Karpas-422 (cell line): ENCODE results near the gene TCEAL4. TPM values are rescaled to one million over a fixed set of nuclear protein-coding genes. Genes with fewer than 3 reads are reported as not detected.

Experiments
- DNase-seq: peaks from one replicate; pipeline ENCODE4 v3.0.0-alpha.2; 2015
- H2AFZ ChIP-seq: fragments of 200-600 bp; sonication (generic); 2 replicates; pipeline ENCODE4 v1.6.1; 2014; ENCODE audit warnings: antibody characterized with exemption, low read length, mixed read lengths
- H3K27ac ChIP-seq: fragments of 200-600 bp; sonication (generic); 2 replicates; pipeline ENCODE4 v1.5.1; 2014; ENCODE audit warnings: mild to moderate bottlenecking, low read length, moderate library complexity
- H3K27me3 ChIP-seq: fragments of 200-600 bp; sonication (generic); 2 replicates; pipeline ENCODE4 v1.6.1; 2014; ENCODE audit warnings: low read length, mixed read lengths
- H3K36me3 ChIP-seq: fragments of 200-600 bp; sonication (generic); 2 replicates; pipeline ENCODE4 v1.6.1; 2014; ENCODE audit warnings: low read length, mixed read lengths; ENCODE audit not compliant: insufficient read depth
- H3K4me1 ChIP-seq: fragments of 200-600 bp; sonication (generic); 2 replicates; pipeline ENCODE4 v1.6.1; 2014; ENCODE audit warnings: mild to moderate bottlenecking, low read length, mixed read lengths
- H3K4me2 ChIP-seq: fragments of 200-600 bp; sonication (generic); 2 replicates; pipeline ENCODE4 v1.6.1; 2014; ENCODE audit warnings: low read length, low read depth, mild to moderate bottlenecking; ENCODE audit not compliant: poor library complexity, severe bottlenecking
- H3K4me3 ChIP-seq: fragments of 200-600 bp; sonication (generic); 2 replicates; pipeline ENCODE4 v1.5.1; 2014; ENCODE audit warnings: mild to moderate bottlenecking, antibody characterized with exemption, low read length, mixed read lengths
- H3K79me2 ChIP-seq: fragments of 200-600 bp; sonication (generic); 2 replicates; pipeline ENCODE4 v1.6.1; 2014; ENCODE audit warnings: mild to moderate bottlenecking, low read length, mixed read lengths
- H3K9ac ChIP-seq: fragments of 200-600 bp; sonication (generic); 2 replicates; pipeline ENCODE4 v1.6.0; 2014; ENCODE audit warnings: low read length
- H3K9me2 ChIP-seq: fragments of 200-600 bp; sonication (generic), shearing (Covaris generic); replicated peaks from 2 replicates; pipeline ENCODE4 v1.6.0; 2014; ENCODE audit warnings: mild to moderate bottlenecking, low read length, moderate library complexity; ENCODE audit not compliant: insufficient read depth
- H3K9me3 ChIP-seq: fragments of 300-700, 200-600 bp; sonication (generic); 2 replicates; pipeline ENCODE4 v1.6.1; 2014; ENCODE audit warnings: low read length, mixed read lengths
- H4K20me1 ChIP-seq: fragments of 200-600 bp; sonication (generic); 2 replicates; pipeline ENCODE4 v1.6.1; 2014; ENCODE audit warnings: mild to moderate bottlenecking, antibody characterized with exemption, low read length, low read depth; ENCODE audit not compliant: insufficient read depth
- total RNA-seq: library from RNA; depleted of rRNA; stranded (reverse); fragments of >200 nt; shearing (Covaris generic); gene quantifications from 2 replicates; pipeline ENCODE4 v1.2.3, GENCODE V29; 2014; ENCODE audit warnings: low replicate concordance

The TCEAL4 gene
- total RNA-seq, 1 experiment from 2014 or later, result 19.8 TPM

- no peaks in the 10 kb centered on the region for H3K79me2 ChIP-seq
- no peaks in the 10 kb centered on the region for H3K36me3 ChIP-seq
- H4K20me1 ChIP-seq, result no peaks in the 10 kb centered on the region
- H3K9me3 ChIP-seq, result no peaks in the 10 kb centered on the region
- no peak within 1 kb of the TSS for H3K27ac ChIP-seq
- peak within 1 kb of the TSS; percentile 70 for H3K4me3 ChIP-seq
- no peaks in the 10 kb centered on the region for H3K27me3 ChIP-seq
- peak within 1 kb of the TSS; percentile 67 for H3K9ac ChIP-seq
- H3K9me2 ChIP-seq, result no peaks in the 10 kb centered on the region
- H3K4me2 ChIP-seq, result peak within 1 kb of the TSS; percentile 70
- H3K4me1 ChIP-seq, result peaks cover 4% of the 10 kb centered on the region; the same call in 1 of the 2 replicates
- no peak for DNase-seq
- H2AFZ ChIP-seq, result peak within 1 kb of the TSS; percentile 86
Observed at GRCh38 chrX:103607364-103608305, 22.3 kb downstream of the TCEAL4 start, which contains the start of gene TCEAL3. TCEAL3 (plus strand) TSS chrX:103607963; CDS start chrX:103609065, 1,102 bp downstream.

DNA sequence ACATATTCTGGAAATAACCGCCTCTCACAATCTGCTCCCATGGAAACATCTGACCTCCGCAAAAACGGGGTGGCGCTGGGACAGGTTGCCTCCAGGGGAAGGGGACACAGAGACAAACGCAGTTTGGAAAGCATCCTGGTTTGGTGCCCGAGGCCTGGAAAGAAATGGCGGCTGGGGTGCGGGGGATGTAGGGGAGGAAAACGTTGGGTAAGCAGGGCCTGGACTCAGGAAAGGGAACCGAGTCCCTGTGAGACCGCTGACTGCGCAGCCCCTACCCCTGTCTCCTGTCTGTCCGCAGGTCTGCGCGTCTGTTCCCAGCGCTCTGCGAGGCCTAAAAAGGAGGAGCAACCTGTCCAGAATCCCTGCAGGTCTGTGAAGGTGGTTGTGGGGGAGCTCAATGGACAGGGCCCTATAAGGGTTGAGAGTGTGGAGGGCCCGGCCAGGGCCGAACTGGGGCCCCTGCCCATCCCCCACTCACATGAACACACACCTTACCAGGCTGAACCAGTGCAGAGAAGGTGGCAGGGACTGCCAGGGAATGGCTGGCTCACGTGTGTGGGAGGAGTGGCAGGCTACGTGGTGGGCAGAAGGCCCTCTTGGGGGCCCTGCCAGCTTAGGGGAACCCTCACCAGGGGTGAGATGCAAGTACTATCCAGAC is 23.1 kb downstream of the TCEAL4 start:
- Histone ChIP-seq H3K9ac (peak overlapping the region; percentile 67), H3K4me3 (peak overlapping the region; percentile 70), H3K9me2 (no peaks in the 10 kb centered on the region), H3K79me2 (no peaks in the 10 kb centered on the region), H3K27ac (no peak overlapping the region), H3K4me1 (peaks cover 8% of the 10 kb centered on the region), H3K36me3 (no peaks in the 10 kb centered on the region), H3K4me2 (peak overlapping the region; percentile 68), H3K9me3 (no peaks in the 10 kb centered on the region), H3K27me3 (no peaks in the 10 kb centered on the region), H2AFZ (peak overlapping the region; percentile 86; the same call in 1 of the 2 replicates), H4K20me1 (no peaks in the 10 kb centered on the region)
- DNase-seq, result no peak

DNA sequence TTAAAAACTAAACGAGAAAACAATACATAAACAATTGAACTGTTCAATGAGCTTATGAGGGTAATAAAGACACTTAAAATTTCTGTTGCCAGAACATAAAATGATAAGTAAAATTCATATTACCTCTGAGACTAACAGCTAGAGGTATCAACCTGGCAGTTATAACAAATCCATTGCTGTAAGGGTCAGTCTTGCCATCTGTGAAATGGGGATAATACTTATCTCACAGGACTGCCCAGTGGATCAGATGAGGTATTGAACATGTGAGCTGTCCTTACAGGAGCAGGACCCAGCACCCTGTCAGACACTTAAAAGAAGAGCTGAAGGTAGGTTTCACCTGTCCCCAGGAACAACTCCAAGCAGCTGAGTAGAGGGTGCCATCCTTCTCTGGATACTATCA is 25.0 kb downstream of the TCEAL4 start:
- Histone ChIP-seq H3K36me3 (no peaks in the 10 kb centered on the region), H2AFZ (no peak overlapping the region), H3K4me2 (no peak overlapping the region), H3K9me3 (no peaks in the 10 kb centered on the region), H3K4me3 (no peak overlapping the region), H3K27me3 (no peaks in the 10 kb centered on the region), H3K4me1 (peaks cover 8% of the 10 kb centered on the region), H4K20me1 (no peaks in the 10 kb centered on the region), H3K9ac (no peak overlapping the region), H3K9me2 (no peaks in the 10 kb centered on the region), H3K27ac (no peak overlapping the region), H3K79me2 (no peaks in the 10 kb centered on the region)
- DNase-seq, result no peak

GRCh38 chrX:103613362-103613890 is 28.1 kb downstream of the TCEAL4 start:
- DNase-seq, result no peak
- no peak overlapping the region for H3K27ac ChIP-seq
- no peak overlapping the region for H3K9ac ChIP-seq
- H3K4me3 ChIP-seq, result no peak overlapping the region
- no peaks in the 10 kb centered on the region for H3K79me2 ChIP-seq
- H3K4me2 ChIP-seq, result no peak overlapping the region
- H3K4me1 ChIP-seq, result peaks cover 5% of the 10 kb centered on the region; the same call in 1 of the 2 replicates
- H3K9me2 ChIP-seq, result no peaks in the 10 kb centered on the region
- no peaks in the 10 kb centered on the region for H3K9me3 ChIP-seq
- H3K27me3 ChIP-seq, result no peaks in the 10 kb centered on the region
- no peak overlapping the region for H2AFZ ChIP-seq
- H4K20me1 ChIP-seq, result no peaks in the 10 kb centered on the region
- no peaks in the 10 kb centered on the region for H3K36me3 ChIP-seq

DNA sequence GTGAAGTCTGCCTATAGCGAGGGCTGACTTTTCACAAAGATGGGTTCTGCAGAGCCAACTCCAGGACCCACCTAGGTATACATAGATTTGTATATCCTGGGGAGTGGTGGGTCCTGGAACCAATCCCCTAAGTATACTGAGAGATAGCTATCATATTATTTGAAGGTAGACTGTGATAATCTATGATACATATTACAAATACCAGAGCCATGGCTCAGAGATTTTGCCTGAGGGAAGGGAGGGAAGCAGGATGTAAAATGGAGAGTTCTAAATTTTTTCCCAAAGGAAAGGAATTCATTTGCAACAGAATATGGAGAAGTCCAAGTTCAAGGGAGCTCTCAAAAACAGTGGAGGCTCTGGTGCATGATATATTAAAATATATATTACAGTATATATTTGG is 29.7 kb downstream of the TCEAL4 start:
- Histone ChIP-seq H3K9me2 (no peaks in the 10 kb centered on the region), H3K4me3 (no peak overlapping the region), H4K20me1 (no peaks in the 10 kb centered on the region), H3K79me2 (no peaks in the 10 kb centered on the region), H3K4me2 (no peak overlapping the region), H3K27me3 (no peaks in the 10 kb centered on the region), H3K36me3 (no peaks in the 10 kb centered on the region), H3K9me3 (no peaks in the 10 kb centered on the region), H3K9ac (no peak overlapping the region), H3K27ac (no peak overlapping the region), H2AFZ (no peak overlapping the region), H3K4me1 (peaks cover 5% of the 10 kb centered on the region; the same call in 1 of the 2 replicates)
- no peak for DNase-seq

GRCh38 chrX:103615781-103616371 is 30.6 kb downstream of the TCEAL4 start:
- Histone ChIP-seq H3K36me3 (no peaks in the 10 kb centered on the region), H3K4me3 (no peak overlapping the region), H3K4me1 (peaks cover 5% of the 10 kb centered on the region; the same call in 1 of the 2 replicates), H3K27ac (no peak overlapping the region), H4K20me1 (no peaks in the 10 kb centered on the region), H3K79me2 (no peaks in the 10 kb centered on the region), H3K9me2 (no peaks in the 10 kb centered on the region), H3K9ac (no peak overlapping the region), H3K27me3 (no peaks in the 10 kb centered on the region), H2AFZ (no peak overlapping the region), H3K9me3 (no peaks in the 10 kb centered on the region), H3K4me2 (no peak overlapping the region)
- no peak for DNase-seq

DNA sequence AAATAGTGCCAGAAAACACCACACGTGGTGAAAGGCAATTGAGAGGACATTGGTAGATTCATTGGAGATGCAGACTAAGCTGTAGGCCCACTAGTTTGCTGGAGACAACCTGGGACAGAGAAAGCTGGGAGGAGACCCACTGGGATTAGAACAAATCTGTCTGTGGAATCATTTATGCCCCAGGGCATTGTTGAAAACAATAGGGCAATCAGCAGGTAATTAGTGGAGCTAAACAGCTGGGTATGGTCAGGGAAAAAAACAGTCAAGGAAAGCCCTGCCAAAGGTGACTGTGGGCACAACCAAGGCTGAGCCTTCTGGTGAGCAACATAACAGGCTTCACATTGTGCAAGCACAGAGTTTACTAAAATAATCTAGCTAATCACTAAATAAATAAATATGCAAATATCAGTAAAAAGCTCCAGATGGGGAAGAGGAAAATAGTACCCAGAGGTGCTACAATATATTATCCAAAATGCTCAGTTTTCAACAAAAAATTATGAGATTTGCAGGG is 31.4 kb downstream of the TCEAL4 start:
- no peak for DNase-seq
- H3K79me2 ChIP-seq, result no peaks in the 10 kb centered on the region
- no peak overlapping the region for H3K27ac ChIP-seq
- H3K4me2 ChIP-seq, result no peak overlapping the region
- H3K4me3 ChIP-seq, result no peak overlapping the region
- no peaks in the 10 kb centered on the region for H3K27me3 ChIP-seq
- no peaks in the 10 kb centered on the region for H4K20me1 ChIP-seq
- H3K9ac ChIP-seq, result no peak overlapping the region
- H3K9me2 ChIP-seq, result no peaks in the 10 kb centered on the region
- peaks cover 5% of the 10 kb centered on the region; the same call in 1 of the 2 replicates for H3K4me1 ChIP-seq
- no peaks in the 10 kb centered on the region for H3K9me3 ChIP-seq
- no peak overlapping the region for H2AFZ ChIP-seq
- H3K36me3 ChIP-seq, result no peaks in the 10 kb centered on the region
